Endothelial cell of umbilical vein (primary cell): Measurements from ENCODE around the gene ACSS2. TPM values are rescaled to one million over a fixed set of nuclear protein-coding genes. Genes with fewer than 3 reads are reported as not detected.

ENCODE experiments used
- Bru-seq: library from RNA; stranded (reverse); fragments of 400-500 nt; gene quantifications from one replicate; lab custom pipeline; 2021; lab: Mats Ljungman, UMichigan
- BruChase-seq, 2 experiments: library from RNA; stranded (reverse); fragments of 400-500 nt; gene quantifications; one replicate each; lab custom pipeline; 2021; lab: Mats Ljungman, UMichigan
- BruUV-seq: library from RNA; stranded (reverse); fragments of 400-500 nt; replicated peaks from 2 replicates; lab custom pipeline; 2021; lab: Mats Ljungman, UMichigan
- CTCF ChIA-PET: fragments of 300-600, 350-600 bp; sonication (Branson Sonifier 250); formaldehyde crosslinking; loops from one replicate; lab custom pipeline; 2021; ENCODE audit warnings: antibody characterized with exemption, inconsistent platforms; lab: Charles Lee
- POLR2A ChIA-PET: fragments of 300-600, 350-600 bp; sonication (Branson Sonifier 250); formaldehyde crosslinking; loops from one replicate; lab custom pipeline; 2021; ENCODE audit warnings: antibody characterized with exemption, inconsistent platforms; lab: Charles Lee
- DNase-seq: peaks from one replicate; pipeline ENCODE4 v3.0.0-alpha.2; 2011; ENCODE audit warnings: low read depth, low spot score
- FAIRE-seq: peaks from 2 replicates; lab custom pipeline; 2011; peaks lifted over from hg19 to GRCh38; lab: Jason Lieb, UNC
- H2AFZ ChIP-seq: 2 replicates; pipeline ENCODE4 v1.6.0; 2012; ENCODE audit warnings: low read depth, low read length, control low read depth, inconsistent platforms
- H3K27ac ChIP-seq: 2 replicates; pipeline ENCODE4 v1.5.1; 2011; ENCODE audit warnings: low read depth, mild to moderate bottlenecking, control low read depth, low read length, moderate library complexity; ENCODE audit not compliant: insufficient read depth
- H3K27me3 ChIP-seq, 2 experiments: 2 replicates each; pipeline versions ENCODE4 v1.6.0 to v1.6.1; 2011; ENCODE audit warnings: low read length in 2 of 2, mixed read lengths in 1 of 2; ENCODE audit not compliant: control insufficient read depth in 2 of 2, insufficient read depth in 2 of 2
- H3K36me3 ChIP-seq, 2 experiments: 2 replicates in 1 of 2; 3 replicates in 1 of 2; pipeline ENCODE4 v1.5.1; 2011; ENCODE audit warnings: low read length in 2 of 2, mild to moderate bottlenecking in 1 of 2, moderate library complexity in 1 of 2; ENCODE audit not compliant: control insufficient read depth in 2 of 2, insufficient read depth in 2 of 2; ENCODE audit errors: extremely low read depth in 1 of 2
- H3K4me1 ChIP-seq: 3 replicates; pipeline ENCODE4 v1.5.1; 2011; ENCODE audit warnings: mild to moderate bottlenecking, low read length; ENCODE audit not compliant: control insufficient read depth, insufficient read depth; ENCODE audit errors: extremely low read depth
- H3K4me2 ChIP-seq: 2 replicates; pipeline ENCODE4 v1.6.1; 2011; ENCODE audit warnings: low read length, control low read depth, mixed read lengths; ENCODE audit not compliant: insufficient read depth
- H3K4me3 ChIP-seq, 3 experiments: fragments of 200-600 bp in 1 of 3; sonication (generic), shearing (Covaris generic) in 1 of 3; replicated peaks in 1 of 3; 2 replicates each; pipeline ENCODE4 v1.5.1; 2011 to 2016; ENCODE audit warnings: control low read depth in 3 of 3, low read length in 3 of 3, mild to moderate bottlenecking in 2 of 3, inconsistent platforms in 1 of 3, low read depth in 1 of 3, moderate library complexity in 1 of 3; ENCODE audit not compliant: insufficient read depth in 1 of 3
- H3K79me2 ChIP-seq: 2 replicates; pipeline ENCODE4 v1.6.0; 2012; ENCODE audit warnings: low read length, inconsistent platforms; ENCODE audit not compliant: control insufficient read depth, insufficient read depth
- H3K9ac ChIP-seq: replicated peaks from 2 replicates; pipeline ENCODE3; 2011; ENCODE audit warnings: low read length, control low read depth; ENCODE audit not compliant: insufficient read depth; ENCODE audit errors: extremely low read depth
- H3K9me1 ChIP-seq: replicated peaks from 3 replicates; pipeline ENCODE4 v1.6.0; 2011; ENCODE audit warnings: mild to moderate bottlenecking, low read length; ENCODE audit not compliant: control insufficient read depth, insufficient read depth; ENCODE audit errors: extremely low read depth
- H3K9me3 ChIP-seq: replicated peaks from 2 replicates; pipeline ENCODE4 v1.5.1; 2012; ENCODE audit warnings: low read length, inconsistent platforms; ENCODE audit not compliant: control insufficient read depth, insufficient read depth
- H4K20me1 ChIP-seq: replicated peaks from 2 replicates; pipeline ENCODE3; 2011; ENCODE audit warnings: mild to moderate bottlenecking, low read length; ENCODE audit not compliant: control insufficient read depth, insufficient read depth; ENCODE audit errors: extremely low read depth
- EZH2 ChIP-seq: IDR thresholded peaks from 2 replicates; pipeline ENCODE4 v1.6.1; 2012; ENCODE audit warnings: borderline replicate concordance, low read depth, mild to moderate bottlenecking, moderate library complexity, low read length, inconsistent platforms; ENCODE audit not compliant: severe bottlenecking
- FOS ChIP-seq: IDR thresholded peaks from 2 replicates; pipeline ENCODE4 v1.6.1; 2011; ENCODE audit warnings: mild to moderate bottlenecking, low read length, moderate library complexity, borderline replicate concordance; ENCODE audit not compliant: insufficient read depth
- GATA2 ChIP-seq: IDR thresholded peaks from 2 replicates; pipeline ENCODE4 v1.7.0; 2011; ENCODE audit warnings: low read depth, mild to moderate bottlenecking, moderate library complexity, mixed read lengths, low read length; ENCODE audit not compliant: insufficient read length, insufficient read depth
- JUN ChIP-seq: IDR thresholded peaks from 2 replicates; pipeline ENCODE4 v1.6.1; 2011; ENCODE audit warnings: borderline replicate concordance, low read depth; ENCODE audit not compliant: insufficient read length, insufficient read depth
- MYC ChIP-seq: IDR thresholded peaks from one replicate; pipeline ENCODE4 v1.6.1; 2011; ENCODE audit warnings: mild to moderate bottlenecking, low read depth, low read length
- POLR2A ChIP-seq: IDR thresholded peaks from 2 replicates; pipeline ENCODE4 v1.6.1; 2012; ENCODE audit warnings: low read depth, mild to moderate bottlenecking, control low read depth, low read length
- POLR2AphosphoS5 ChIP-seq: IDR thresholded peaks from 2 replicates; pipeline ENCODE4 v1.6.1; 2012; ENCODE audit warnings: low read depth, mild to moderate bottlenecking, control low read depth, low read length, moderate library complexity; ENCODE audit not compliant: insufficient read depth
- dilution Hi-C: fragments of 300-500 bp; cut with MboI; formaldehyde crosslinking; loops from one replicate; pipeline ENCODE4 v1.15.0; 2019; ENCODE audit warnings: low sequenced_read_pairs; ENCODE audit not compliant: extremely low pct_ligation_motif_present
- intact Hi-C: fragments of 100-400 bp; cut with micrococcal nuclease; formaldehyde crosslinking; loops from one replicate; pipeline ENCODE4 v1.10.0; 2022
- long read RNA-seq: library from polyadenylated mRNA; stranded (forward); transcript quantifications from one replicate; pipeline ENCODE4 v2.0.0, GENCODE V29; 2021
- polyA minus RNA-seq, 3 experiments: library from RNA; depleted of rRNA, polyadenylated mRNA; stranded (reverse); fragments of >200 nt; gene quantifications; 1 replicate in 1 of 3; 2 replicates in 2 of 3; pipeline ENCODE4 v1.2.3, GENCODE V29; 2011
- polyA plus RNA-seq, 4 experiments: library from polyadenylated mRNA; depleted of rRNA in 3 of 4; stranded (reverse) in 3 of 4; unstranded in 1 of 4; fragments of >200 nt; gene quantifications; 2 replicates each; pipeline versions ENCODE4 v1.2.1 to v1.2.3, GENCODE V29; 2011 to 2012; ENCODE audit warnings: missing spikeins in 1 of 4
- total RNA-seq: library from RNA; stranded (reverse); gene quantifications from 2 replicates; pipeline ENCODE4 v1.2.3, GENCODE V29; 2021
- TF ChIP-seq, protein P1 (sequence below), 2 donors: IDR thresholded peaks; 1 replicate in 1 of 2; 2 replicates in 1 of 2; pipeline ENCODE4 v1.5.1; 2011; ENCODE audit warnings: low read length in 2 of 2, mild to moderate bottlenecking in 2 of 2, moderate library complexity in 2 of 2, control low read depth in 1 of 2, inconsistent platforms in 1 of 2, low read depth in 1 of 2; ENCODE audit not compliant: insufficient read depth in 1 of 2; ENCODE audit errors: extremely low read depth in 1 of 2
- TF ChIP-seq, protein P2 (sequence below): IDR thresholded peaks from 2 replicates; pipeline ENCODE4 v1.6.1; 2011; ENCODE audit not compliant: insufficient read depth, insufficient read length

ACSS2 gene, protein sequence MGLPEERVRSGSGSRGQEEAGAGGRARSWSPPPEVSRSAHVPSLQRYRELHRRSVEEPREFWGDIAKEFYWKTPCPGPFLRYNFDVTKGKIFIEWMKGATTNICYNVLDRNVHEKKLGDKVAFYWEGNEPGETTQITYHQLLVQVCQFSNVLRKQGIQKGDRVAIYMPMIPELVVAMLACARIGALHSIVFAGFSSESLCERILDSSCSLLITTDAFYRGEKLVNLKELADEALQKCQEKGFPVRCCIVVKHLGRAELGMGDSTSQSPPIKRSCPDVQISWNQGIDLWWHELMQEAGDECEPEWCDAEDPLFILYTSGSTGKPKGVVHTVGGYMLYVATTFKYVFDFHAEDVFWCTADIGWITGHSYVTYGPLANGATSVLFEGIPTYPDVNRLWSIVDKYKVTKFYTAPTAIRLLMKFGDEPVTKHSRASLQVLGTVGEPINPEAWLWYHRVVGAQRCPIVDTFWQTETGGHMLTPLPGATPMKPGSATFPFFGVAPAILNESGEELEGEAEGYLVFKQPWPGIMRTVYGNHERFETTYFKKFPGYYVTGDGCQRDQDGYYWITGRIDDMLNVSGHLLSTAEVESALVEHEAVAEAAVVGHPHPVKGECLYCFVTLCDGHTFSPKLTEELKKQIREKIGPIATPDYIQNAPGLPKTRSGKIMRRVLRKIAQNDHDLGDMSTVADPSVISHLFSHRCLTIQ
- total RNA-seq, result 40.7 and 48.5 TPM in 2 replicates
- 41.8 and 42.3 TPM in 2 replicates for polyA plus RNA-seq
- polyA plus RNA-seq (2011; cell fraction: cytosol; rRNA removed), result 31.3 and 32.0 TPM in 2 replicates
- 77.7 and 83.6 TPM in 2 replicates for polyA plus RNA-seq (2011; cell fraction: nucleus; rRNA removed)
- 27.2 and 33.8 TPM in 2 replicates for polyA plus RNA-seq (2012)
- 96.0 and 109 TPM in 2 replicates for polyA minus RNA-seq
- 46.2 TPM for polyA minus RNA-seq (2011; cell fraction: cytosol; rRNA and poly(A)+ RNA removed)
- polyA minus RNA-seq (2011; cell fraction: nucleus; rRNA and poly(A)+ RNA removed), result 23.5 and 26.7 TPM in 2 replicates
- percentile 56 among the genes with signal in this experiment for Bru-seq, nascent RNA
- BruChase-seq, experiment 1, labeled RNA remaining after a 6-hour chase, result percentile 66 among the genes with signal in this experiment
- BruChase-seq, experiment 2, labeled RNA remaining after a 2-hour chase, result percentile 69 among the genes with signal in this experiment
- long read RNA-seq, transcript ACSS2-202 (18 exons, 3,065 nt), result major isoform, 48 of 80 reads
- long read RNA-seq, partial matches to known transcripts, result 10 of 80 reads
- long read RNA-seq, other reads (novel, unspliced or antisense), result 19 of 80 reads

DNA sequence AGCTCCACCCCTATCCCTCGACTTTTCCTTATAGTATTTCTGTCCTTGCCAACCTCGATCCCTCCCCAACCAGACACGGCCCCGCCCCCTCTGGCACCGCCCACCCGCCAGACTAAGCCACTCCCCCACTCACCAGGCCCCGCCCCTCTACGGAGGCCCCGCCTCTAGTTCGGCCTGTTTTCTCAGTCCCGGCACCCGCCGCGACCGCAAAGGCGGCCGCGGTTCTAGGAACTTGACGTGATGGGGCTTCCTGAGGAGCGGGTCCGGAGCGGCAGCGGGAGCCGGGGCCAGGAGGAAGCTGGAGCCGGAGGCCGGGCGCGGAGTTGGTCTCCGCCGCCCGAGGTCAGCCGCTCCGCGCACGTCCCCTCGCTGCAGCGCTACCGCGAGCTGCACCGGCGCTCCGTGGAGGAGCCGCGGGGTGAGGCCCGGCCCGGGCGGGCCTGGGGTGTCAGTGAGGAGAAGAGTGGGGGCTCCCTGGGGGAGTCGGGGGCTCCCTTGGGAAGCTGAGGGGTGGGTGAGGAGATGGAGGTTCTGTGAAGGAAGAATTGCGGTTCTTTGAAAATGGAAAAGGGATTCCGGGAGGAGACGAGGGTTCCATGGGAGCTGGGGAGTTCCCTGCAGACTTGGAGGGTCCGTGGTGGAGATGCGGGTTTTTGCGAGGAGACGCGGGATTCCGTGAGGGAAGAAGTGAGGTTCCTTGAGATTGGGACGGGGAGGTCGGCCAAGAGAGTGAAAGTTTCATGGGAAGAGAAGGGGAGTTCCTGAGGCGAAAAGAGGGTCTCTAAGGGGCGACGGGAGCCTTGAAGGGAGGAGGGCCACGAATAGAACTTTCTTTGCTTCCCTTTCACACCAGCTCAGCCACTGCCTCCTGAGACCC lies at the start of gene ACSS2:
ACSS2 (plus strand) TSS at position 207 of the 877 bp plus-strand sequence; CDS start at position 241, 34 bp downstream.
- no TSS peak for BruUV-seq

More for the DNA sequence above, at the start of gene ACSS2:
- Histone ChIP-seq H3K27ac (peak within 1 kb of the TSS; percentile 6), H2AFZ (peak within 1 kb of the TSS; percentile 89), H3K27me3 (no peaks in the 10 kb centered on the region), H4K20me1 (no peaks in the 10 kb centered on the region), H3K36me3 (no peaks in the 10 kb centered on the region), H3K79me2 (peaks cover 10% of the 10 kb centered on the region), H3K9me1 (no peaks in the 10 kb centered on the region), H3K4me2 (peak within 1 kb of the TSS; percentile 78), H3K4me1 (peaks cover 12% of the 10 kb centered on the region), H3K4me3 (peak within 1 kb of the TSS; percentile 72 to 89 (median 89)), H3K9me3 (no peaks in the 10 kb centered on the region), H3K9ac (peak within 1 kb of the TSS; percentile 76)
- DNase-seq (peak; percentile 99), FAIRE-seq (no peak)
- ChIA-PET CTCF (interaction anchor here (0.7 to 6.0 kb wide), 18 partner anchors 24 to 429 kb away, joined by 3 to 182 read pairs (median 4); partner anchors contain the start of genes GSS and MYH7B), POLR2A (interaction anchor here (0.6 to 2.1 kb wide), 2 partner anchors 79 to 124 kb away, joined by 3 to 15 read pairs; partner anchors contain the start of genes GSS and MYH7B)
- intact Hi-C loops (loop anchor here (1.0 kb wide), 3 partner anchors 31 to 79 kb away; partner anchors contain the start of genes GSS, MYH7B and NCOA6), dilution Hi-C loops (no loop called here)
- TF ChIP-seq POLR2AphosphoS5, result peak; percentile 73
- TF ChIP-seq FOS, result no peak
- TF ChIP-seq, protein P1, sequence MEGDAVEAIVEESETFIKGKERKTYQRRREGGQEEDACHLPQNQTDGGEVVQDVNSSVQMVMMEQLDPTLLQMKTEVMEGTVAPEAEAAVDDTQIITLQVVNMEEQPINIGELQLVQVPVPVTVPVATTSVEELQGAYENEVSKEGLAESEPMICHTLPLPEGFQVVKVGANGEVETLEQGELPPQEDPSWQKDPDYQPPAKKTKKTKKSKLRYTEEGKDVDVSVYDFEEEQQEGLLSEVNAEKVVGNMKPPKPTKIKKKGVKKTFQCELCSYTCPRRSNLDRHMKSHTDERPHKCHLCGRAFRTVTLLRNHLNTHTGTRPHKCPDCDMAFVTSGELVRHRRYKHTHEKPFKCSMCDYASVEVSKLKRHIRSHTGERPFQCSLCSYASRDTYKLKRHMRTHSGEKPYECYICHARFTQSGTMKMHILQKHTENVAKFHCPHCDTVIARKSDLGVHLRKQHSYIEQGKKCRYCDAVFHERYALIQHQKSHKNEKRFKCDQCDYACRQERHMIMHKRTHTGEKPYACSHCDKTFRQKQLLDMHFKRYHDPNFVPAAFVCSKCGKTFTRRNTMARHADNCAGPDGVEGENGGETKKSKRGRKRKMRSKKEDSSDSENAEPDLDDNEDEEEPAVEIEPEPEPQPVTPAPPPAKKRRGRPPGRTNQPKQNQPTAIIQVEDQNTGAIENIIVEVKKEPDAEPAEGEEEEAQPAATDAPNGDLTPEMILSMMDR (IDR thresholded peaks at IDR 0.05; ENCODE audit: extremely low read depth in 1 of 2, insufficient read depth in 1 of 2, low read depth in 1 of 2, low read length in 2 of 2), result no peak
- TF ChIP-seq POLR2A, result peak; percentile 79
- no peak for TF ChIP-seq MYC
- TF ChIP-seq, protein P2, sequence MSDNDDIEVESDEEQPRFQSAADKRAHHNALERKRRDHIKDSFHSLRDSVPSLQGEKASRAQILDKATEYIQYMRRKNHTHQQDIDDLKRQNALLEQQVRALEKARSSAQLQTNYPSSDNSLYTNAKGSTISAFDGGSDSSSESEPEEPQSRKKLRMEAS, result no peak
- TF ChIP-seq JUN, result no peak
- TF ChIP-seq GATA2, result no peak
- TF ChIP-seq EZH2, result no peak
